HepG2 (cell line): Measurements from ENCODE around the gene BTF3L4. TPM values are rescaled to one million over a fixed set of nuclear protein-coding genes. Genes with fewer than 3 reads are reported as not detected.

Source experiments
- NCOA1 ChIP-seq: sonication (generic); formaldehyde crosslinking; IDR thresholded peaks from 2 replicates; pipeline ENCODE4 v1.9.0; 2021; ENCODE audit warnings: missing genetic modification reagents
- POGZ ChIP-seq: sonication (generic); formaldehyde crosslinking; IDR thresholded peaks from 2 replicates; pipeline ENCODE4 v1.4.0; 2020; ENCODE audit warnings: mild to moderate bottlenecking, missing genetic modification reagents
- SUZ12 ChIP-seq: fragments of 150-350 bp; IDR thresholded peaks from 2 replicates; pipeline ENCODE4 v1.6.1; 2014; ENCODE audit warnings: low read depth, low read length
- ZBTB40 ChIP-seq, 2 experiments: fragments of 450-650 bp in 1 of 2; sonication (generic) in 1 of 2; formaldehyde crosslinking in 1 of 2; IDR thresholded peaks; 2 replicates each; pipeline versions ENCODE4 v1.6.1 to v1.8.0; 2016 to 2022; ENCODE audit warnings: antibody characterized with exemption in 1 of 2, mild to moderate bottlenecking in 1 of 2, missing genetic modification reagents in 1 of 2
- ZFP1 ChIP-seq: IDR thresholded peaks from 2 replicates; pipeline ENCODE4 v1.6.1; 2016
- ZIK1 ChIP-seq: sonication (generic); formaldehyde crosslinking; IDR thresholded peaks from 2 replicates; pipeline ENCODE4 v1.5.0; 2020; ENCODE audit warnings: mild to moderate bottlenecking, low read depth, missing genetic modification reagents, borderline replicate concordance
- ZNF326 ChIP-seq: sonication (generic); formaldehyde crosslinking; IDR thresholded peaks from 2 replicates; pipeline ENCODE4 v1.4.0; 2020; ENCODE audit warnings: missing genetic modification reagents, borderline replicate concordance
- ZNF562 ChIP-seq: sonication (generic); formaldehyde crosslinking; IDR thresholded peaks from 2 replicates; pipeline ENCODE4 v1.8.0; 2022; ENCODE audit warnings: missing genetic modification reagents, borderline replicate concordance
- ZNF790 ChIP-seq: sonication (generic); formaldehyde crosslinking; IDR thresholded peaks from 2 replicates; pipeline ENCODE4 v1.8.0; 2022; ENCODE audit warnings: missing genetic modification reagents, mild to moderate bottlenecking, borderline replicate concordance
- polyA plus RNA-seq, 8 experiments: library from polyadenylated mRNA; depleted of rRNA in 3 of 8; stranded (reverse) in 7 of 8; unstranded in 1 of 8; fragments of >200 nt; fragmentation: Illumina TruSeq in 4 of 8; extraction: Trizol in 4 of 8; gene quantifications; 2 replicates each; pipeline versions ENCODE4 v1.2.1 to v1.2.3, GENCODE V29; 2011 to 2016; ENCODE audit warnings: low read depth in 4 of 8, missing spikeins in 1 of 8, mixed read lengths in 1 of 8; ENCODE audit not compliant: insufficient read depth in 1 of 8
- total RNA-seq, 5 experiments: library from RNA; depleted of rRNA; stranded (reverse); fragments of >200 nt; fragmentation: Illumina TruSeq; extraction: Trizol; gene quantifications; 2 replicates each; pipeline ENCODE4 v1.2.3, GENCODE V29; 2016; ENCODE audit warnings: low read depth in 1 of 5
- TF ChIP-seq, protein P1 (sequence below): sonication (generic); formaldehyde crosslinking; IDR thresholded peaks from 2 replicates; pipeline ENCODE4 v1.4.0; 2020; ENCODE audit warnings: mild to moderate bottlenecking, missing genetic modification reagents
- TF ChIP-seq, protein P2 (sequence below): IDR thresholded peaks from 2 replicates; pipeline ENCODE4 v1.6.1; 2016; ENCODE audit warnings: missing biosample characterization, missing genetic modification reagents, low read depth

The BTF3L4 gene
- total and polyA plus RNA-seq, 2 of the 13 experiments (the other 11 are each of a cell fraction or from before 2014, with no cell fraction given) = 59.0 to 74.3 TPM

DNA sequence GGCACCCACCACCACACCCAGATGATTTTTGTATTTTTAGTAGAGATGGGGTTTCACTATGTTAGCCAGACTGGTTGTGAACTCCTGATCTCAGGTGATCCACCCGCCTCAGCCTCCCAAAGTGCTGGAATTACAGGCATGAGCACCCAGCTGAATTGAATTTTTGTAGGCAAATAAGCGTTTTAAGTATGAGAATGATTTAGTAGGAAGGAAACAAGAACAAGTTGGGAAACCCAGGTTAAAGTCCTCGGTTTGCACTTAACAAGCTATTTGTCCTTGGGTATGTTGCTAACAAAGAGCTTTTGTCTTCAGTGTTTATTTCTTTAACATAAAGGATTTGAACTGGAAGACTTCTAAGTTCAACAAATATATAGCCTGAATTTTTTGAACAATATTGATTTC is 23.9 kb downstream of the BTF3L4 start (continued):
- TF ChIP-seq, protein P1, sequence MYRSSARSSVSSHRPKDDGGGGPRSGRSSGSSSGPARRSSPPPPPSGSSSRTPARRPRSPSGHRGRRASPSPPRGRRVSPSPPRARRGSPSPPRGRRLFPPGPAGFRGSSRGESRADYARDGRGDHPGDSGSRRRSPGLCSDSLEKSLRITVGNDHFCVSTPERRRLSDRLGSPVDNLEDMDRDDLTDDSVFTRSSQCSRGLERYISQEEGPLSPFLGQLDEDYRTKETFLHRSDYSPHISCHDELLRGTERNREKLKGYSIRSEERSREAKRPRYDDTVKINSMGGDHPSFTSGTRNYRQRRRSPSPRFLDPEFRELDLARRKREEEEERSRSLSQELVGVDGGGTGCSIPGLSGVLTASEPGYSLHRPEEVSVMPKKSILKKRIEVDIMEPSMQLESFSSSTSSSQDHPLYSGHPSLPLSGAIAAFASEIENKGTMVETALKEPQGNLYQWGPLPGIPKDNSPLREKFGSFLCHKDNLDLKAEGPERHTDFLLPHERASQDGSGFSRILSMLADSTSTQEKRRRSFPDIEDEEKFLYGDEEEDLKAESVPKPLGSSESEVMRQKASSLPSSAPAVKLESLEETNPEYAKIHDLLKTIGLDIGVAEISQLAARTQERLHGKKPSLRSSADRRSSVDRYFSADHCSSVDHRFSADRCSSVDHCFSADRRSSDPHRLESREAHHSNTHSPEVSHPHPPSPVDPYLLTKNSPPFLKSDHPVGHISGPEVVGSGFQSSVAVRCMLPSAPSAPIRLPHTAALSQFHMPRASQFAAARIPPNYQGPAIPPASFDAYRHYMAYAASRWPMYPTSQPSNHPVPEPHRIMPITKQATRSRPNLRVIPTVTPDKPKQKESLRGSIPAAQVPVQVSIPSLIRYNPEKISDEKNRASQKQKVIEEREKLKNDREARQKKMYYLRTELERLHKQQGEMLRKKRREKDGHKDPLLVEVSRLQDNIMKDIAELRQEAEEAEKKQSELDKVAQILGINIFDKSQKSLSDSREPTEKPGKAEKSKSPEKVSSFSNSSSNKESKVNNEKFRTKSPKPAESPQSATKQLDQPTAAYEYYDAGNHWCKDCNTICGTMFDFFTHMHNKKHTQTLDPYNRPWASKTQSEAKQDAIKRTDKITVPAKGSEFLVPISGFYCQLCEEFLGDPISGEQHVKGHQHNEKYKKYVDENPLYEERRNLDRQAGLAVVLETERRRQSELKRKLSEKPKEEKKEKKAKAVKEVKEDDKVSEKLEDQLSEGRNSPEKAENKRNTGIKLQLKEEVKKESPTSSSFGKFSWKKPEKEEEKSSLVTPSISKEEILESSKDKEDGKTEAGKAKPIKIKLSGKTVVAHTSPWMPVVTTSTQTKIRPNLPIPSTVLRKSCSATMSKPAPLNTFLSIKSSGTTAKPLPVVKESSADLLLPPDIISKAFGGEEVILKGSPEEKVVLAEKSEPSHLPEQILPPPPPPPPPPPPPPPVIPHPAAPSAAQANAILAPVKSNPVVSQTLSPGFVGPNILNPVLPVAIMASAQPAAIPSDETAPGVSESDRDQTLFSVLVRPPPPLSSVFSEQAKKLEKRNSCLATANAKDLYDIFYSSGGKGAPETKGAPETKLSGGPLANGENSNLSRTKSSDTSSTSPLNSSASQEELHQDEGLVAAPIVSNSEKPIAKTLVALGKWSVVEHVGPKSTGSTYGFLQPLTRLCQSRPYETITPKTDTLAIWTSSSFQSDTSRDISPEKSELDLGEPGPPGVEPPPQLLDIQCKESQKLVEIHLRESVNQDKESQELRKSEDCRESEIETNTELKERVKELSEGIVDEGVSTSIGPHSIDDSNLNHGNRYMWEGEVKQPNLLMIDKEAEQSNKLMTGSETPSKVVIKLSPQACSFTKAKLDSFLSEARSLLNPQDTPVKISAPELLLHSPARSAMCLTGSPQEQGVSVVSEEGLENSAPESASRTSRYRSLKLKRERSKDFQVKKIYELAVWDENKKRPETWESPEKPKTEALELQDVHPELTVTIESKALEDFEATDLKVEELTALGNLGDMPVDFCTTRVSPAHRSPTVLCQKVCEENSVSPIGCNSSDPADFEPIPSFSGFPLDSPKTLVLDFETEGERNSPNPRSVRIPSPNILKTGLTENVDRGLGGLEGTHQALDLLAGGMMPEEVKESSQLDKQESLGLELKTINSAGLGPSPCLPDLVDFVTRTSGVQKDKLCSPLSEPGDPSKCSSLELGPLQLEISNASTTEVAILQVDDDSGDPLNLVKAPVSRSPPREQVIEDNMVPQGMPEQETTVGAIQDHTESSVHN (CRISPR knock-in tag) = no peak
- TF ChIP-seq ZNF562 (CRISPR knock-in tag) = no peak
- TF ChIP-seq, protein P2, sequence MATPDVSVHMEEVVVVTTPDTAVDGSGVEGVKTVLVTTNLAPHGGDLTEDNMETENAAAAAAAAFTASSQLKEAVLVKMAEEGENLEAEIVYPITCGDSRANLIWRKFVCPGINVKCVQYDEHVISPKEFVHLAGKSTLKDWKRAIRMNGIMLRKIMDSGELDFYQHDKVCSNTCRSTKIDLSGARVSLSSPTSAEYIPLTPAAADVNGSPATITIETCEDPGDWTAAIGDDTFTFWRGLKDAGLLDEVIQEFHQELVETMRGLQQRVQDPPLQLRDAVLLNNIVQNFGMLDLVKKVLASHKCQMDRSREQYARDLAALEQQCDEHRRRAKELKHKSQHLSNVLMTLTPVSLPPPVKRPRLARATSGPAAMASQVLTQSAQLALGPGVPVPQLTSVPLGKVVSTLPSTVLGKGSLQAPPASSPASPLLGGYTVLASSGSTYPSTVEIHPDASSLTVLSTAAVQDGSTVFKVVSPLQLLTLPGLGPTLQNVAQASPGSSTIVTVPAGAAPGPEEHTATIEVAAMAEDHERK = no peak
- TF ChIP-seq ZNF326 = no peak
- no peak for TF ChIP-seq ZIK1
- no peak for TF ChIP-seq ZNF790 (CRISPR knock-in tag)
- no peak for TF ChIP-seq POGZ
- no peak for TF ChIP-seq NCOA1 (CRISPR knock-in tag)
- TF ChIP-seq SUZ12 = no peak
- no peak for TF ChIP-seq ZBTB40 (IDR thresholded peaks at IDR 0.05)
- TF ChIP-seq ZBTB40 (CRISPR knock-in tag; IDR thresholded peaks at IDR 0.05) = no peak
- TF ChIP-seq ZFP1 (CRISPR knock-in tag) = peak; percentile 43; the same call in 1 of the 2 replicates
